Stimulated activated CD4-positive, alpha-beta T cell treated with anti-CD3 and anti-CD28 coated beads, Interleukin-12 subunit alpha, Interleukin-12 subunit beta, amount 100 ng/mL, for 4 hours (primary cell): ENCODE measurements around the gene CACNA1H.

Source experiments
- DNase-seq: peaks from one replicate; pipeline ENCODE4 v3.0.0-alpha.2; 2020

Gene CACNA1H

DNA sequence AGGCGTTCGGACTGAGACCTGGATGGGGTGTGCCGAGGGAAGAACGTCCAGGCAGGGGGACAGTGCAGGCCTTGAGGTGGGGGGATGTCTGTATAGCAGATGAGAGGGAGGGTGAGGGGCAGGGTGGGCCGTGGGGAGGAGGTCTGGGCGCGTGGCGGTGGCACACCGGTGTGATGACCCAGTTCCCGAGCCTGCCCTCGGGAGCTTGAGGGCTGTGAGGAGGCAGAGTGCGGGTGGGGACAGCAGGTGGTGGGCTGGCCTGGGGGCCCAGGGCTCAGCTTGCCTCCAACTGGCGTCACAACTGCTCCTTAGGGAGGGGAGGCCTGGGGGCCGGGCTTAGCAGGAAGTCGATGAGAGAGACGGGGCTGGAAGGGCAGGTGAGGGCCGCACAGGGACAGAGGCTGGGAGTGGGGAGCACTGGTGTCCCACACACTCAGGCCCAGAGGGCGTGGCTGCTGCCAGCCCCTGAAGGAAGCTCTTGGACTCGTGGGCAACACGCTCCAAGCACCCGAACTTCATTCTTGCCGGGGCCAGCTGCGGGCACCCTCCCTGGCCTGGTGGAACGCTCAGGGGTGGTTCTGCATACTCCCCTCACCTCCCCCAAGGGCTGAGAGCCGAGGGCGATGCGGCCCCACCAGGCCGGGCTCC is 6.5 kb downstream of the CACNA1H start:
- no peak for DNase-seq

DNA sequence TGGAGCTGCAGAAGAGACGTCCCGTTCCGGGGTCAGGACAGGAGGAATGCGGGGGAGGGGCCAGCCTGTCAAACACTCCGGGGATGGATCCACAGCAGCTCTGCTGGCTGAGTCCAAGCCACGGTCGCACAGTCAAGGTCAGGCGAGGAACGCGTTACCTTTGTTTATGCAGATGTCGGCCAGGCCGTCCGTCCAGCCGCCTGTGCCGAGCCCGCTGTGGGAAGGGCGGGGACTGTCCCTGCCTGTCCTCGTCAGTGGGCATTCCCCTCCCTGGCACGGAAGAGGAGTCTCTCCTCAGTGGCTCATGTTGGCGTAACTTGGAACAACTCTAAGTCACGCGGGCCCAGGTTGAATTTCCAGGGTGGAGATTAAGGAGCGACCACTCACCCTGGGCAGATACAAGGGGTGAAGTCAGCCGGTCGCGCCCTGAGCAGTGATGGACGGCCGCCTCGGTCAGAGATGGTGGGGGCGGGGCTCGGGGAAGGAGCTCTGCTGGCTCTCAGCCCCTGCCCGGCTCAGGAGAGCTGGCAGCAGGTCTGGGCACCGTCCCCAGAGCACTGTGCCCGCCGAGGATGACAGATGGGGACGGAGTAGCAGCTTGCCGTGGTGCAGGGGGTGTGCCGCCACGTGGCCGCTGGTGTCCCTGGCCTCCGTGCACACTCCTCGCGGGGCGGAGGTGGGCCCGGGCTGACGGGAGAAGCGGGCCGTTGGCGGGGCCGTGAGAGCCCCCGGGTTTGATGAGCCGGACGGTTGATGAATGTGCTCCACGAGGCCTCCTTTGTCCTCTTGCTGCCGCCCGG is 7.3 kb downstream of the CACNA1H start:
- no peak for DNase-seq

DNA sequence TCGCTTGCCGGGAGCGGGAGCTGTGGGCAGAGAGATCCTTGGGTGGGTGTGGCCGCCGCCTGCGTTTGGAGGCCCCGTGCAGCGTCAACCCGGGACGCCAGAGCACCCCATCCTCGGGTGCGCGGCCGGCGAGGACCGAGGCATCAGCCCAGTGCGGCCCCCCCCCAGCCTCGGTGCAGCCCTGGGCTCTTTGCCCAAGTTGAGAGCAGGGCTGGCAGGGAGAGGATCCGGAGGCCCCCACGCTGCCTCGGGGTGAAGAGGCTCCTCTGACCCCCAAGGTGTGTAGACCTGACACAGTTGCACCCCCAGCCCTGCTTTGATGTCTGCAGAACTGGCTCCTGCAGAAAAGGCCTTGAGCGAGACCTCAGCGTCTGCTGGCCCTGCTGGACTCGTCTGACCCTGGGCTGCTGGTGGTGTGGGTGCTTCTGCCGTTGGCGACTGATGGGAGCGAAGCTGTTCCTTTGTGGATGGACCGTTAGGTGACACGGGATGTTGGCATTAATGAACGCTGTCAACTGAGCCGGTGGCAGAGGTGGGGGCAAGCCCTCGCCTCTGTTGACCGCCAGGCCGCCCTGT is 8.0 kb downstream of the CACNA1H start:
- no peak for DNase-seq

- DNase-seq: no peak
These were observed 10.0 kb downstream of the CACNA1H start for GRCh38 chr16:1162701-1163566.

- no peak for DNase-seq
These were observed 10.7 kb downstream of the CACNA1H start for GRCh38 chr16:1163567-1164055.

DNA sequence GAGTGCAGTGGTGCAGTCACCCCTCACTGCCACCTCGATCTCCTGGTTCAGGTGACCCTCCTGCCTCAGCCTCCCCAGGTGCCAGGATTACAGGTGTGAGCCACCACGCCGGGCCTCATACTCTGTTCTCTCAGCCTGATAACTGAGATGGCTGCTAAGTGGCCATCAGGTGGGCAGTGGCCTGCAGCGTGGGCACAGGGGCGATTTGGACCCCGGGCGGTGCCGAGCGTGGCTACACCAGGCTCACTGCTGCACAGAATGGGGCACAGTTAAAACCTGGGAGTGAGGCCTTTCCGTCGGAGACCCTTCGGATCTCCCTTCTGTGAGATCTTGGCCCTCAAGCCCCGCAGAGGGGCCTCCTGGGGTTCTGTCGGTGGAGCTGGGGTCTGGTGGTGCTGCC is 11.5 kb downstream of the CACNA1H start:
- DNase-seq: no peak

DNA sequence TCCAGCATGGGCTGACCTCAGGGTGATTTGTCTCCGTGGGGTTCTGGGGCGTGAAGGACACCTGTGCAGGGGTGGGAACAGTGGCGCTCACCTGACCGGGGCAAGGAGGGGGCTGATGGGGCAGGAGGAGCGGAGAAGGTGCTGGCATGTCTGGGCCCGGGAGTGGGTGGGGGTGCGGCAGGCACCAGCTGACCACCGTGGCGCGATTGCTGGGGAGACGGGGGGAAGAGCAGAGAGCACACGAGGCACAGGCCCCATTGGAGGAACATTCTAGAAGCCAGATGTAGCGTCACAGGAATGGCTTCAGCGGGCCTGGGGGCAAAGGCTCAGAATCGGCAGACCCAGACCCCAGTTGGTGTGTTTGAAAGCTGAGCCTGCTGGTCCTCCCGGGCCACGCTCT is 12.1 kb downstream of the CACNA1H start:
- DNase-seq: no peak

DNA sequence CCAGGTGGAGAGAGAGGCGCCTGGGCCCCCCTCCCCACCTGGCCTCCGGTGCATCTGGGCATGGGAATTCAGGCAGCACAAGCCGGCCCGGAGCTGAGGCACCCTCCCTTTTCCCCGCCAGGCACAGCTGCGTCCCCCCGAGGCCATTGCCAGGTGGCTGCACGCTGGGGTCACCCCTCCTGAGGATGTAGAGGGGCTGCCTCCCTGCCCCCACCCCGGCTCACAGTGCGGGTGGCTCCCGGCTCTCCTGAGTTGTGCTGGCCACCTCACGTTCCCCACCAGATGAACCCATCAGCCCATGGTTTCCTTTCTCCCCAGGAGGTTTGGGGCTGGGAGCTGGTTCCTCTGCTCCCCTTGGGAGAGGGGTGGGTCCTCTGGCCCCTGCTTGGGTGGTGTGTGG is 12.6 kb downstream of the CACNA1H start:
- no peak for DNase-seq

- no peak for DNase-seq
These were observed 14.6 kb downstream of the CACNA1H start for GRCh38 chr16:1167276-1168107.

GRCh38 chr16:1168837-1169236 is 15.9 kb downstream of the CACNA1H start:
- DNase-seq: no peak

GRCh38 chr16:1169285-1170075 is 16.6 kb downstream of the CACNA1H start:
- DNase-seq: no peak

GRCh38 chr16:1170076-1170418 is 17.1 kb downstream of the CACNA1H start:
- no peak for DNase-seq

- DNase-seq: no peak
These were observed 18.1 kb downstream of the CACNA1H start for GRCh38 chr16:1171001-1171400.

- DNase-seq: no peak
These were observed 19.0 kb downstream of the CACNA1H start for GRCh38 chr16:1171854-1172428.

GRCh38 chr16:1172651-1173050 is 19.7 kb downstream of the CACNA1H start:
- DNase-seq: no peak

DNA sequence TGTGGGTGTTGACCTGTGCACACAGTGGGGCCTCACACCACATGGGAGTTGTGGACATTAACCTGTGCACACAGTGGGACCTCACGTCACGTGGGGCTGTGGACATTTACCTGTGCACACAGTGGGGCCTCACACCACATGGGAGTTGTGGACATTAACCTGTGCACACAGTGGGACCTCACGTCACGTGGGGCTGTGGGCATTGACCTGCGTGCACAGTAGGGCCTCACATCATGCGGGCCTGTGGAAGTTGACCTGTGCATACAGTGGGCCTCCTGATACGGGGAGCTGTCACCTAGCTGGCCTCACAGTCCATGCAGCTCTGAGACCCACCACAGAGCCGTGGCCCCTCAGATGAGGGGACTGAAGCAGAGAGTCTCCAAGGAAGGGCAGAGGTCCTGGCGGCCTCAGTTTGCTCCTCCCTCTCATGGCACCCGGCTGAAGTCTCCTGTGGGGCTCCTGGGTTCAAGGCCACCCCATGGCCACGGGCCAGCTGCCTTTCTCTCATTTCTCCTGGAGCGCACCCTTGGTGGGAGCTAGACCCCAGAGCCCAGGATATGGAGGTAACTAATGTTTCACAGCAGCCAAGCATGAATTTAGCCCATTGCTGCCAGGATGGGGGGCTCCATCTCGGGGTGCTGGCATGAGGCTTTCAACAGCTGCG is 21.0 kb downstream of the CACNA1H start:
- no peak for DNase-seq

DNA sequence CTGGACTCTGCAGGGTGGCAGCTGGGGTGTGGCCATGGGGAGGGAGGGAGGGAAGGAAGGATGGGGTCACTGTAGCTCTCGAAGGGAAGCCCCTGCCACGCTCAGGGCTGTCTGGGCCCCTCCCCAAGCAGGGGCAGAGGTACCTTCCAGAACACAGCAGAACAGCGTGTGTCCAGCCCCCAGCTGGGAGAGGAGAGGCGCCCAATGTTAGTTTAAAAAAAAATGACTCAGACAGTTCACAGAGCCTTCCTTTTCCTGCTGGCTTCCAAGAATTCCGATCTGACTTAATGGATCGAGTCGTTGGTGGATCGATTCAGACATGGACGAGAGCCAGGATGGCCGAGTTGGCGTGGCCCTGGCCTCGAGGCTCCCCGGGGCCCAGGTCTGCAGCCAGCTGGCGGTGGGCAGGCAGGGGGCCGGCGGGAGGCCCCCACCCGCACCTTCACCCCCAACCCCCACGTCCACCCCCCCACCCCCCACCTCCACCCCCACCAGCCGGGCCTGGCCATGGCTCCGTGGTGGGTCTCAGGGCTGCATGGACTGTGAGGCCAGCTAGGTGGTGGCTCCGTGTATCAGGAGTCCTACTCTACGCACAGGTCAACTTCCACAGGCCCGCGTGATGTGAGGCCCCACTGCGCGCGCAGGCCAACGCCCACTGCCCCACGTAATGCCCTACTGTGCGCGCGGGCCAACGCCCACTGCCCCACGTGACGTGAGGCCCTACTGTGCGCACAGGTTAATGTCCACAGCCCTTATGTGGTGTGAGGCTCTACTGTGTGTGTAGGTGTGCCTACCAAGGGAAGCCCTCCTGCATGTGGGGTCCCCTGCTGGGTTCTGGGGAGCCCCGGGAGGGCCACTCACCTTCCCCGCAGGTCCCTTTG is 21.8 kb downstream of the CACNA1H start:
- no peak for DNase-seq

DNA sequence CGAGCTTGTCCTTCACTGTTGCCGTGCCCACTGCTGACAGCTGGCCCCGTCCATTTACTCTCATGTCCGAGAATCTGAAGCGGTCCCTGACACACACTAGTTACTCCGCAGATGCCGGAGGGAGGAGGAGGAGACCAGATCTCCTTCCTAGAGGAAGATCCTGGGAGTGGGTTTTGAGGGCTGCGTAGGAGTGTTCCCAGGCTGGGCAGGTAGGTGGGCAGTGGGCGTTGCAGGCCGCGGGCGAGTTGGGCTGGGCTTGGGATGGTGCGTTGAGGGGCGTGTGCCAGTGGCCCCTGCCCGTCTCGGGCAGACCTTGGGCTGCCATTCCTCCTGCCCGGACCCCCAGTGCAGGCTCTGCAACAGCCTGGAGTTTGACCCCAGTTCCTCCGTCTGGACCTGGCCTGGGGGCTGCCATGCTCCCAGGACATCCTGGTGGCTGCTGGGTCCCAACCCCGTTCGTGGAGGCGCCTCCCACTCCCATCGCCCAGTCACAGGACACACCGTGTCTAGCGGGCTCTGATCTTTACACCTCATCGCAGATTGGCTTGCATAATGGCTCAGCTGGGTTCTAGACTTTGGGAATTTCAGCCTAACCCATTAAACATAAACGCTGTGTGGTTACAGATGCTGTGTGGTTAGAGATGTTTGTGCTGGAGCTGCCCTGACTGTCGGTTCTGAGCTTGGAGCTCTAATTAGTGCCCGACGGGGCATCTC is 22.8 kb downstream of the CACNA1H start:
- DNase-seq: no peak
